ENCODE data around the gene GUCY1A2. TPM values are rescaled to one million over a fixed set of nuclear protein-coding genes. Genes with fewer than 3 reads are reported as not detected.
"Not testable (repeated sequence)": the region's sequence is repeated elsewhere in the genome, so short reads cannot be mapped to it uniquely, and the experiment has no call there.

The GUCY1A2 gene
- total RNA-seq, 1 donor from 2014 or later = 1.4 TPM

- no peak for DNase-seq (ENCODE audit: extremely low read depth, low read depth, low spot score)
These were observed 68.2 kb downstream of the GUCY1A2 start for GRCh38 chr11:106950067-106950491.

GRCh38 chr11:106943089-106943488 is 75.2 kb downstream of the GUCY1A2 start:
- no peak for DNase-seq (ENCODE audit: extremely low read depth, low read depth, low spot score)

DNA sequence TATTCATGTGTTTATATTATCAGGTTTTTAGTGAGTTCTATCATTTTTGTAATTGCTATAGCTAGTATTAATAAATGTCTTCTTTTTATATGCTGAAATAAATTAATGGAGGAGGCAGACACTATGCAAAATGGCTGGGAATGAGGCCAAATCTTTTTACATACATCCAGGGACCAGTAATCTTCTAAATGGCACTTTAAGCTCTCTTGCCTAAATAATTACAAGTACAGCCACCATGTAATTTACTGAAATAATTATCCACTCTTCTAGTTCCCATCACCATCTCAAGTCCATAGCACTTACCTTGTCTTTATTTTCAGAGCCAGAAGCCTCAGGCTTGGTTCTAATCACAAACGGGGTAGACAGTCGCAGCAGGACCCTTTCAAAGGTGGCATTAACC is 79.1 kb downstream of the GUCY1A2 start:
- DNase-seq (ENCODE audit: extremely low read depth, low read depth, low spot score) = no peak

- DNase-seq (ENCODE audit: extremely low read depth, low read depth, low spot score) = no peak
These were observed 81.2 kb downstream of the GUCY1A2 start for GRCh38 chr11:106937111-106937510.

GRCh38 chr11:106925245-106925644 is 93.0 kb downstream of the GUCY1A2 start:
- no peak for DNase-seq (ENCODE audit: extremely low read depth, low read depth, low spot score)

GRCh38 chr11:106920899-106921509 is 97.3 kb downstream of the GUCY1A2 start:
- no peak for DNase-seq (ENCODE audit: extremely low read depth, low read depth, low spot score)

- DNase-seq (ENCODE audit: extremely low read depth, low read depth, low spot score) = no peak
These were observed 100.3 kb downstream of the GUCY1A2 start for GRCh38 chr11:106917973-106918372.

DNA sequence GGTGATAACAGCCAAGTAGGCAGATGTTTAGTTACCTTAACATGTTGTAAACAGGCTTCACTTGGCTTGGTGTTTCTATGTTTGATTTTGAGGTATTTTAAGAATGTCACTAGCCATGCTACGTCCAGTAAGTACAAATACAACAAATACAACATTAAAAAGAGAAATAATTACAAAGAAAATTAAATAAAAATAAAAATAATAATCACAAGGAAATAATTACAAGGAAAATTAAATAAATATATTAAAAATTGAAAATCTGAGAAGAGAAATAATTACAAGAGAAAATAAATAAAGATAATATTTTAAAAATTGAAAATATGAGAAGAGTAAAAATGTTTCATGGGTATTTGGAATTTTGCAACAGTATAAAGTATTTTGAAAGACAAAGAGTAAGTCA is 103.9 kb downstream of the GUCY1A2 start:
- DNase-seq (ENCODE audit: extremely low read depth, low read depth, low spot score) = no peak

- DNase-seq (ENCODE audit: extremely low read depth, low read depth, low spot score) = no peak
These were observed 105.1 kb downstream of the GUCY1A2 start for GRCh38 chr11:106913141-106913540.

GRCh38 chr11:106904826-106905225 is 113.5 kb downstream of the GUCY1A2 start:
- DNase-seq (ENCODE audit: extremely low read depth, low read depth, low spot score) = no peak

DNA sequence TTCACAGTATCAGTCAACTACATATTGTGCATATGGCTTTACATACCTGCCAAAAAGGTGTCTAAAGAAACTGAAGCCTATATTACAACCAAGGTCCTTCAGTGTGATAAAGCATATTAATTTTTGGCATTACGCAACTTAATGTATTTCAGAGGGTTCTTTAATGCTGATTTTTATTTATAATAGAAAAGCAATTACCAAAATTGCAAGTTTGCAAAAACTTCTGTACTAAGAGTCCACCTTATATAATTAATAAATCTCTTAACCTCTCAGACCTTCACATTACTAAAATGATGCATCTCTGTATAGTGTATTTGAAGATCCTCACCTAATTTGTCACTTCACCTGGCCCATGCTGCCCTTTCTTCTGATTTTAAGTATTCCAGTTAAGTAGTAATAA is 128.6 kb downstream of the GUCY1A2 start:
- no peak for DNase-seq (ENCODE audit: extremely low read depth, low read depth, low spot score)

- no peak for DNase-seq (ENCODE audit: extremely low read depth, low read depth, low spot score)
These were observed 129.9 kb downstream of the GUCY1A2 start for GRCh38 chr11:106888386-106888785.

- not testable (repeated sequence) for DNase-seq (ENCODE audit: extremely low read depth, low read depth, low spot score)
These were observed 134.6 kb downstream of the GUCY1A2 start for GRCh38 chr11:106883693-106884092.

DNA sequence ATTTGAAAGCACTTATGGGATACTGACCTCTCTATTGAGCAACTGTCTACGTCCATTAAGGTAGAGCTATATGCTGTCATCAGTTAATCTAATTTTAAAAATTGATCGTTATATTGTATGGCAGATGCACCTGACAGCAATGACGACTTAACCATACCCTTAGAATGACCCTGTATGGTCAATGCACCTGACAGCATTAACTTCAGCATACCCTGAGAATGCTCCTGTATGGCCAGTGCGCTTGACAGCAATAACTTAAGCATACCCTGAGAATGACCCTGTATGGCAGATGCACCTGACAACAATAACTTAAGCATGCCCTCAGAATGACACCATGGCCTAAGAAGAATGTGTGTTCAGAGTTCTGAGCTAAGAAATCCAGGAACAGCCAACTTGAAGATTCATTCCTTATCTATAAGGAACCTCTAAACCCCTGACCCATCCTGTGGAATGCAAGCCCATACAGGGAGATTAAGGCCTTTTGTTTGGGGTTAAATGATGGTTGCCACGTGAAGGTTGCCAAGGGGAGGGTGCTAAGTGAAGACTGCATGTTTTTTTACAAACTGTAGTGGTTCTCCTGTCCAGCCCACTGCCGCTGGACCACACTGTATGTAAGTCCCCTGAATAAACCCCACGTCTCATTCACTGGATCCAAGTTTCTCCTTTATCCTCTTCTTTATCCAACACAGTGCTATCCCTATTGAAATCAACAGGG is 138.3 kb downstream of the GUCY1A2 start:
- DNase-seq (ENCODE audit: extremely low read depth, low read depth, low spot score) = no peak

DNA sequence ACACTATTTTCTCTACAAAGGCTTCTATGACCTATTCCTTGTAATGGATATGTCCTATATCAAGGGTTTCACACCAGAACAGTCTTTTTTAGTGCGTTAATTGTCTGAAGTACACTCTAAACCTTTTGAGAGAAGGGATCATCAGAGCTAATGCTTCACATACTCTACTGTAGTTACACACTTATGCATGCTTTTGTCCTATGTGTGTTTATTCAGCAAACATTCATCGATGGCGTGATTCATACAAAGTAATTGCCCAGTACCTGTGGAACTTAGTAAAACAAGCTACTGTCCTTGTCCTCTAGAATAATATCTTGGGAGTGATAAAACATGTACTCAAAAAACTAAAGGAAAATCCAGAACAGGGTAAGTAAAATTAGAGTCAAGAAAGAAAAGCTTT is 139.2 kb downstream of the GUCY1A2 start:
- no peak for DNase-seq (ENCODE audit: extremely low read depth, low read depth, low spot score)

DNA sequence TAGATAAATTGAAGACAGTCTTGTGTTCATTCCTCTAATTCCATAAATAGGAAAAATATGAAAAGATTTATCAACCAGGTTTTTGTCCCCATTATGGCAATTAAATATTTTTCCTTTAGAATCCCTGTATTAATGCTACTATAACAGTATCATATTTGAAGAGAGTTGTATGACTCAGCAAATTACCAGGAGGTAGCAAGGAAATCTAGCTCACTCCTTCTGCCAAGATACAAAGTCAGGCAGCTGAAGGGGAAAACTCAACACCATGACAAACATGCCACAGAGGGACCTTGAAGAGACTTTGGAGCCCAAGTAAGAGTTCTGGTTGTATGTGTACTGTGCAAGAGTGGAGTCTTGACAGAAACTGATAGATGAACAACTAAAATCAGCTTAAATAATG is 143.3 kb downstream of the GUCY1A2 start:
- DNase-seq (ENCODE audit: extremely low read depth, low read depth, low spot score) = no peak

DNA sequence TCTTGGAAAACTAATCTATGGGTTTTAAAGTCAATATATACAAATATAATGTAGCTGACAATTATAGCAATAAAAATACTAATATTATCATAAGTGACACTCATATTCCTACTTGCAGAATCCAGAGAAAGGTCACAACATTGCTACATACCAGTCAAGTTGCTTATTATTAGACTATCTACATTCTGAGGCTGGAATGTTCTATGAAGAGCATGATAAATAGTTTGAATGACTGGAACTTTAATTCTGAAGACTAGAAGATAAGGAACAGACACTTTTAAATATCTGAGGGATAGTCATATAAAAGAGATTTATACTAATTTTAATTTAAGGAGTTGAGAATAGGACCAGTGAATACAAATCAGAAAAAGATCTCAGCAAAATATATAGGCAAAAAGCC is 146.0 kb downstream of the GUCY1A2 start:
- no peak for DNase-seq (ENCODE audit: extremely low read depth, low read depth, low spot score)

GRCh38 chr11:106858200-106858599 is 160.1 kb downstream of the GUCY1A2 start:
- no peak for DNase-seq (ENCODE audit: extremely low read depth, low read depth, low spot score)

DNA sequence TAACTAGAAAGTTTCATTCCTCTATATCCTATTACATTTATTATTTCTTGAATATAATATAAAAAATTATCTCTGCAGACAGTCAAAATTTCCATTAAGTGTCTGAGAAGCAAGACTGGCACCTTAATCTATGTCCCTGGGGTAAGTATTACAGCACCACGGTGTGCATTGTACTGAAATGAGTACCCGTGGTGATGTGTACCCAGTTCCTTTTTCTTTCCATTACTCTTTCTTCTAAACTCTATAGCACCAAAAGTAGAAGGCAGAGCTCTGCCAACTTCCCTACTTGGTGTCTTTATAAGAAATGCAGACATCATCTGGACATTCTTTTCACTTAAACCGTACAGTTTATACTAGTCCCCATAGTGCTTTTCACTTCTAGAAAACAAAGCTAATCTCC is 161.7 kb downstream of the GUCY1A2 start:
- no peak for DNase-seq (ENCODE audit: extremely low read depth, low read depth, low spot score)

GRCh38 chr11:106854429-106854828 is 163.8 kb downstream of the GUCY1A2 start:
- DNase-seq (ENCODE audit: extremely low read depth, low read depth, low spot score) = no peak

DNA sequence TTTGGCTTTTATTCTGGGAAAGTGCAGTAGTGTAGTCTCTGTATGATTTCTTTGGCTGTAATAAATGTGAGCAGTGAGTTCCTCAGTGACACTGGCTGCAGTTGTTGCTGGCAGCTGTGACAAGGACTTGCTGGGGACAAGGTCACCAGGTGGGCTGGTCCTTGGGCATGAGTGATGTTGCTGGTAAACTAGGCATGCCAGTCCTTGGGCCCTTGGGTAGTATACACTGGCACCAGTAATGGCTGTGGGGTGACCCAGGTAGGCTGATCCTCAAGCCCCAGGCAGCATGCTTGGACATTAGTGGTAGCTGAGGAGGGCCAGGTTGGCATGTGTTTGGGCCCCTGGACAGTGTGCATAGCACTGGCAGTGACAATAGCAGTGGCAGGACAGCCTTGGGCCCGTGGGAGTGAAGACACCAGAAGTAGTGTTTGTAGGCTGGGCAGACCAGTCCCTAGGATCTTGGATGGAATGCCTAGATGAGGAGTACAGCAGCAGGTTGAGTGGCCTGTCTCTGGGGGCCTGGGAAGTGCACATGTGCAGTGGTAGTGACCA is 164.3 kb downstream of the GUCY1A2 start:
- DNase-seq (ENCODE audit: extremely low read depth, low read depth, low spot score) = no peak

DNA sequence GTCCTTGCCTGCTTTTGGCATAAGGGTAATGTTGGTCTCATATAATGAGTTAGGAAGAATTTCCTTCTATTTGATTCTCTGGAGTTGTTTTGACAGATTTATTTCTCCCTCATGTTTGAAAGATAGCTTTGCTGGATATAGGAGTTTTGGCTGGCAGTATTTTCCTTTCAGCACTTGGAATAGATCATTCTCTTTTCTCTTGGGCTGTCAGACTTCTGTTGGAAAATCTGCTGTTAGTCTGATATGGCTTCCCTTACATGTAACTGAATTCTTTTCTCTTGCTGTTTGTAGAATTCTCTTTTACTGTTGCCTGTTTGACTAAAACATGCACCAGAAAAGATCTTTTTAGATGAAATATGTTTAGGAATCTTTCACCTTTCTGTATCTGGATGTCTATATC is 165.5 kb downstream of the GUCY1A2 start:
- no peak for DNase-seq (ENCODE audit: extremely low read depth, low read depth, low spot score)
